DMS 273 (cell line): ENCODE results near the gene ZNF423.

Experiments used
- DNase-seq: peaks from one replicate; lab custom pipeline; 2025; ENCODE audit not compliant: unreplicated experiment; lab: John Stamatoyannopoulos, UW

Gene ZNF423

GRCh38 chr16:49467540-49468372, 388.2 kb downstream of the ZNF423 start:
- no peak for DNase-seq

DNA sequence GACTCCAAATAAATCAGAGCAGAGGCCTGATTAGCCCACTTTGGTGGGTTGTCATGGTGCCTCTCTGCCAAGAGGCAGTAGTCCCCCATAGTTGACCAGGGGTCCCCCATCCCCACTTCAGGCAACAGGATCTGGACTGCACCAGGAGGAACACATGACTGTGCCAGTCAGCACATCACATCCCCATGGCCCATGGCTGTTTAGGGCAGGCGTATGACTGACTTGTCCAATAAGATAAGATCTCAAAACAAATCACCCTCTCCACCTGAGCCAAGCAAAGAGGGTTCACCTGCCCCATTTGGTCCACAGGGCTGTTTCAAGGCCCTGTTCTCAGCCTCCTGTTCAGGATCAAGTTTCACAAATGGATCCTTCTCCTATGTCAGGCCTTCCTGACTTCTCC, 389.0 kb downstream of the ZNF423 start:
- DNase-seq, result no peak

GRCh38 chr16:49466529-49466831, 389.4 kb downstream of the ZNF423 start:
- no peak for DNase-seq

- DNase-seq, result no peak
Measured at GRCh38 chr16:49465661-49466528, 390.0 kb downstream of the ZNF423 start.

DNA sequence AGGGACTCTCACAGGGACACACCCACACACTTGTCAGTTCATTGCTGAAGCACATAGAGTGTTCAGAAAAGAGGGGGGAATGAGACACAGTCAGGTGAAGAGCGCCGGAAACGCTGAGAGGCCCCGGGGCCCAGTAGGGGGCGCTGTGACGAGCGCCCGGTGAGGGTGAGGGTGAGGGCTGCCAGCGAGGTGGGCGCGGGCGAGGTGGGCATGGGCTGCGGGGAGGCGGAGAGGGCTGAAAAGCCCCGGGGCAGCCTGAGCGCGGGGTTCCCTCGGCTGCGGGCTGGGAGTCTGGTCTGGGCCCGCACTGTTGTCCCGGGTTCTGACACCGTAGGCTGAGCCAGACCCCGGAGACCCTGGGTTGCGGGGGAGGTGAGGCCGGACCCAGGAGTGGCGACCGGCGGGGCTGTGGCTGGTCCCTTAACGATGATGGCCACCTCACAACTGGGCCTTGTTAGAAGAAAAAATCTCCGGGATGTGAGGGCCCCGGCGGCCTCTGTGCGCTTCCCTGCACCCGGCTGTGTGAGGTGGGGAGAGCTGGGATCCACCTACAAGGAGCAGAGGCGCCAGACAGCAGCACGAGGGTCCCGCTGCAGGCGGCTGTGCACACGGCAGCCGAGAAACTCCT, 390.9 kb downstream of the ZNF423 start:
- DNase-seq, result no peak

DNA sequence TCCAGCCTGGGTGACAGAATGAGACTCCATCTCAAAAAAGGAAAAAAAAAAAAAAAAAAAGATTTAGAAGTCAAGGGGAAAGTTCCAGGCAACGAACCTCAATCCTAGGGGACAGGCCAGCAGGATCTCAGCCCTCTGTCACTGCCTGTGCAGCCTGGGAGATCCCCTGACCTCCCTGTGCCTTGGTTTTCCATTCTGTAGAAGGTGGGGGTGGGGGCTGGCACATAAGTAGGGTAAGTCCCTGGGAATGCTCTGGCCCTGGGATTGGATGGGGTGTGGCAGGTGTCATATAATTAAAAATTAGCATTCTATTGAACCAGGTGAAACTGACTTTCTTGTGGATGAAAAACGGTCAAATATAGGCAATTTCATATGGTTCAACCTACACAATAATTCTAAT, 391.8 kb downstream of the ZNF423 start:
- DNase-seq, result no peak

GRCh38 chr16:49463529-49463928, 392.4 kb downstream of the ZNF423 start:
- DNase-seq, result no peak

DNA sequence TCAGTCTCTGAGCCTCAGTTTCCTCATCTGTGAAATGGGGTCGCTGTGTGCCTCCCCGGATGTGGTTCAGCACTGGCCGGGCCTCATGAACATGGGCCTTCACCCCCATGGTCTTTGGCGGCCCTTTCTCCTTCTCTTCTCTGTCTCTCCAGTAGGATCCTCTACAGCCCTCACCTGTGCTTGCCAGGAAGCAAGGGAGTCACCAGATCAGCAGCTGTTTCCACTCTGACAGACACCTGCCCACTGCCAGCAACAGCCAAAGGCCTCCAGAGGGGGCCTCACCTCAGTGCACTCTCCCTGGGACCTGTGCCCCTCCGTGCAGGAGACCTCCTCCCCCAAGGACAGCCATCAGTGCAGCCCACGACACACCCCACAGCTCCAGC, 392.9 kb downstream of the ZNF423 start:
- DNase-seq, result peak; percentile 12

GRCh38 chr16:49462362-49462988, 393.4 kb downstream of the ZNF423 start:
- DNase-seq, result no peak

DNA sequence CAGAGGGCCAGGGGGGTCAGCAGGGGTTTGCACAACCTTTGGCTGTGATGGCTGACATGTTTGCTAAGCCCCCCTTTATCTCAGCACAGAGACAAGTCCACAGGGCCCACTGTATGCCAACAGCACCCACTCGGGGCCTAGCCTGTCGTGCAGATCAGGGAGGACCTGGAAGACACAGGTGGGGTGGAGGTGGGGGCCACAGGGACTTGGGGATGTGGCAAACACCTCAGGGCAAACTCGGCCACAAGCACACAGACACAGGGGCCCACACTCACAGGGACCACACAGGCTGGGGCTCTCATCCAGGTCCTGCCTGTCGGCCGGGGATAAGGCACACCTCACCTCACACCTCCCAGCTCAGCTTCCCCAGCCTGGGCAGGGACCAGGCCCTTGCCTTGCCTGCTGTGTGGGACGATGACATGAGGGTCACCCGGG, 394.4 kb downstream of the ZNF423 start:
- no peak for DNase-seq

GRCh38 chr16:49460786-49461470, 395.0 kb downstream of the ZNF423 start:
- DNase-seq, result no peak

DNA sequence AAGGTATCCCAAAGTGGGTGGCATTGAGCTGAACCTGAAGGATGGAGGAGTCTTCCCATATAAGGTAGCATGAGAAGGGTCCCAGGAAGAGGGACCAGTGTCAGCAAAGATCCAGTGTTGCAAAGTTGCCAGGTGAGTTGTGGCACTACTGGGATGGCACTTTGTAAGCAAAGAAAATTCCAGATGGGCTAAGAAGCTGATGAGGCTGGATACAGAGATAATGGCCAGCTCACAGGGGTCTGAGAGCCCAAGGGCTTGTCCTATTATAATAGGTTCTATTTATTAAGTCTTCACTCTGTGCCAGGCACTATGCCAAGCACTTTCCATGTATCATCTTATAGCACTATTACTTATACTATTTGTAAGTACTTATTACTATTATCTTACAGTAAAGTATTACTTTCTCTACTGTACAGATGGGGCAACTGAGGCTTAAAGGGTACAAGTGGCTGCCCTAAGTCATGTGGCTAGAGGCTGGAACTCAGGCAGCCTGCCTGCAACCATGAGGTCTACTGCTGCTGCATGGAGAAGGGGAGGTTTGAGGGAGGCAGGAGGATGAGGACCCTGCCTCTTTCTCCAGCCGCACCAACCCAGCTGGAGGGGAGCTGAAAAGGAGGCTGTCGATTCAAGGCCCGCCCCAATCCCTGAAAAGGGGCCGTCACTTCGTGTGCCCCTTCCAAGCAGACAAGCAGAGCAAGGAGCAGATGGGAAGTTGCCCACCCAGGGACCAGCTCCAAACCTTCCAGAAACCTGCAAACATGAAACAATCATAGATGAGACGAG, 395.8 kb downstream of the ZNF423 start:
- DNase-seq, result no peak

GRCh38 chr16:49458656-49459445, 397.1 kb downstream of the ZNF423 start:
- no peak for DNase-seq

- DNase-seq, result no peak
Measured at GRCh38 chr16:49458243-49458642, 397.7 kb downstream of the ZNF423 start.

DNA sequence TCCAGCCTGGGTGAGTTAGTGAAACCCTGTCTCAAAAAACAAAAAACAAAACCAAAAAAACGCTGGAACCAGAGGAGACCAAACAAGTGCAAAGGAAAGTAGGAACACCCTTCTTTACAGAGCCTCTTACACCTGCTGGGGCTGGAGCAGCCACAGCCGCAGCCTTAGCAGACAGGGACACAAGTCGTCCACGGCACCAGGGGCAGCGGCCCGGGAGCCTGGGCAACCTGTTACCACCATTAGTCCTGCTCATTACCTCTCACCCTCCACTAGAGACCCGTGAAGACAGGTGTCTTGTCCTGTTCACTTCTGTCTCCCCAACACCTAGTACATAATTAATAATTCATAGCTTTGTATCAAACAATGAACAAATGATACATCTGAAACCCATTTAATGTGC, 398.7 kb downstream of the ZNF423 start:
- no peak for DNase-seq

DNA sequence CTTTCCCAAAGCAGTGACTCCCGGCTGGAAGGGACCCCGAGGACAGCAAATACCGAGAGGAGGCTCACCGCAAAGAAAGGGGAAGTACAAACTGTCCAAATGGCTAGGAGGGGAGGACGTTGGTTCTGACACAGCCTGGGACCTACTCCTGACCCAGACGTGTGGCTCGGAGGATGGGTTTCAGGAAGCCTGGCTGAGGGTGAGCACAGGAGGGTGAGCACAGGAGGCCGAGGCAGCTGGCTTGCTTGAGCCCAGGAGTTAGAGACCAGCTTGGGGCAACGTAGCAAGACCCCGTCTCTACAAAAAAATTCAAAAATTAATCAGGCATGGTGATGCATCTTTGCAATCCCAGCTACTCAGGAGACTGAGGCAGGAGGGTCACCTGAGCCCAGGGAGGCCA, 399.1 kb downstream of the ZNF423 start:
- DNase-seq, result no peak

GRCh38 chr16:49455991-49456745, 399.7 kb downstream of the ZNF423 start:
- DNase-seq, result no peak

DNA sequence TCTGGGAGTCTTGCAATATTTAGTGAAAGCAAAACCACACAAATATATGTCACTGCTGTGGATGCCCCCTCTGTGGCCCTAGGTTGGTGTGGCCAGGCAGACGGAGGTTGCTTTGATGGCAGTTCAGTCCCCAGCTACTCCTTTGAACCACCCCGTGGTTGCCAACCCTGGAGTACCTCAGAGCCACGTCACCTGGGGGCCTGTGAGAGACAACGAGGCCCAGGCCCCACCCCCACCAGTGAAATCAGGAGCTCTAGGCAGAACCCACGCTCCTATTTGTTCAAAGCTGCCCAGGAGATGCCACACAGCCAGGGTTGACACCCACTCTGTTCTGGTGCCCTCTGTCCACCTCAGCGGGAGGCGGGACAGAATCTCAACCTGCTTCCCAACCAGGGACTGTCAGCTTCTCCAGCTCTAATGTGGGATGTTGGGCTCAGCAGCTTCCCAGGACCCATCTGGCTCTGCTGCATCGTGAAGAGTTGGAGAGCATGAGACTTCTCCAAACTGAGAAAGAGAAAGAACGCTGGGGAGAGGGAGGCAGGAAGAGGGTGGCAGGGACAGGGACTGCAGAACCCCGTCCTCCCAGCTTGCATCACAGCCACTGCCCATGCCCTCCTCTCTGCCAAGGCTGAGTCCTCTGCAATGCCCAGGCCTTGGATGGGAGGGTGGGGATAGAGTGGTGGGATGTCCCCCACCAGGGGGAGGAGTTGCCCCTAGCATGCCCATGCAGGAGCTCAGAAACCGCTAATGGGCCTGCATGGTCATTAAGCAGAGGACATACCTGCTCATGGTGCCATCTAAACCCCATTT, 400.5 kb downstream of the ZNF423 start:
- no peak for DNase-seq
